GM12878 (cell line): ENCODE measurements around the gene NTSR1.

Experiments
- CHD1 ChIP-seq: IDR thresholded peaks from 2 replicates; pipeline ENCODE4 v1.6.1; 2012; ENCODE audit warnings: low read depth, low read length, improper control_type of control experiment
- CTCF ChIP-seq, 3 experiments: IDR thresholded peaks in 2 of 3; conservative IDR thresholded peaks in 1 of 3; 2 replicates each; pipeline ENCODE4 v1.5.1; 2011; ENCODE audit warnings: low read depth in 3 of 3, low read length in 3 of 3, mild to moderate bottlenecking in 3 of 3, control low read depth in 2 of 3, moderate library complexity in 2 of 3, inconsistent platforms in 1 of 3, mixed read lengths in 1 of 3; ENCODE audit not compliant: control insufficient read depth in 2 of 3, insufficient read depth in 1 of 3; ENCODE audit errors: extremely low read depth in 1 of 3
- FOS ChIP-seq: IDR thresholded peaks from 3 replicates; pipeline ENCODE4 v1.6.1; 2011; ENCODE audit warnings: borderline replicate concordance; ENCODE audit not compliant: insufficient read length; ENCODE audit errors: extremely low read depth
- GABPA ChIP-seq: IDR thresholded peaks from 2 replicates; pipeline ENCODE4 v1.6.1; 2014; ENCODE audit warnings: antibody characterized with exemption, low read depth, mild to moderate bottlenecking, inconsistent platforms
- KDM1A ChIP-seq: fragments of 200-600 bp; sonication (generic); IDR thresholded peaks from 2 replicates; pipeline ENCODE4 v1.6.1; 2016; ENCODE audit warnings: borderline replicate concordance
- SMAD1 ChIP-seq: fragments of 450-650 bp; IDR thresholded peaks from 2 replicates; pipeline ENCODE4 v1.6.1; 2018; ENCODE audit warnings: mild to moderate bottlenecking, low read depth; ENCODE audit not compliant: partially characterized antibody
- SP1 ChIP-seq: IDR thresholded peaks from one replicate; pipeline ENCODE4 v1.6.1; 2011; ENCODE audit warnings: low read depth, low read length
- ZBTB33 ChIP-seq: fragments of 450-650 bp; IDR thresholded peaks from 2 replicates; pipeline ENCODE4 v1.6.1; 2017; ENCODE audit warnings: mild to moderate bottlenecking

GRCh38 chr20:62728781-62729300 is 20.2 kb downstream of the NTSR1 start:
- TF ChIP-seq GABPA (no peak), SMAD1 (no peak), CTCF (IDR thresholded peaks at IDR 0.05 in 2 of 3, conservative IDR thresholded peaks at IDR 0.05 in 1 of 3; ENCODE audit: control insufficient read depth in 2 of 3, extremely low read depth in 1 of 3, insufficient read depth in 1 of 3, low read depth in 3 of 3, low read length in 3 of 3) (no peak), SP1 (no peak), KDM1A (no peak), FOS (no peak), CHD1 (no peak), ZBTB33 (no peak)
